ENCODE results near the gene MRPS16. TPM values are rescaled to one million over a fixed set of nuclear protein-coding genes. Genes with fewer than 3 reads are reported as not detected.

Gene MRPS16
- total and polyA plus RNA-seq, 9 of the 15 experiments (the other 6 are each of a cell fraction or from before 2014, with no cell fraction given): 65.0 to 239 (median 146) TPM

GRCh38 chr10:73248259-73248724 lies 4.2 kb downstream of the MRPS16 start (continued):
- TF ChIP-seq HBP1 (CRISPR knock-in tag; IDR thresholded peaks at IDR 0.05) (0 out of 2 replicates have a peak, but pooled peaks have one; percentile 24), KHSRP (IDR thresholded peaks at IDR 0.05) (no peak), FIP1L1 (IDR thresholded peaks at IDR 0.05; ENCODE audit: low read depth, low read length, poor library complexity, severe bottlenecking) (no peak), TAF9B (IDR thresholded peaks at IDR 0.05; ENCODE audit: partially characterized antibody) (peak; percentile 20), ZNF830 (CRISPR knock-in tag; IDR thresholded peaks at IDR 0.05) (0 out of 2 replicates have a peak, but pooled peaks have one; percentile 53), PREB (CRISPR knock-in tag; IDR thresholded peaks at IDR 0.05) (peak; percentile 87; the same call in 1 of the 2 replicates), U2AF1 (optimal IDR thresholded peaks at IDR 0.05; ENCODE audit: low read depth, low read length) (no peak), NCOA2 (IDR thresholded peaks at IDR 0.05; ENCODE audit: partially characterized antibody in 2 of 2) (no peak), NCOA6 (IDR thresholded peaks at IDR 0.05) (0 out of 2 replicates have a peak, but pooled peaks have one; percentile 43), MBD2 (IDR thresholded peaks at IDR 0.05; ENCODE audit: borderline replicate concordance, low read depth) (no peak), HSF4 (CRISPR knock-in tag; IDR thresholded peaks at IDR 0.05; ENCODE audit: borderline replicate concordance) (no peak), ZNF511 (CRISPR knock-in tag; IDR thresholded peaks at IDR 0.05) (no peak), KDM1A (IDR thresholded peaks at IDR 0.05) (0 out of 4 replicates have a peak, but pooled peaks of 1 of the 2 experiments have one; percentile 12), ERF (CRISPR knock-in tag; IDR thresholded peaks at IDR 0.05) (0 out of 2 replicates have a peak, but pooled peaks have one; percentile 55), XRCC5 (IDR thresholded peaks at IDR 0.05; ENCODE audit: low read depth, low read length) (no peak), DLX4 (CRISPR knock-in tag; IDR thresholded peaks at IDR 0.05) (no peak), KAT7 (CRISPR knock-in tag; IDR thresholded peaks at IDR 0.05; ENCODE audit: borderline replicate concordance) (0 out of 2 replicates have a peak, but pooled peaks have one; percentile 30)
